Fibroblast of upper back skin (primary cell): Measurements from ENCODE around the gene PLEKHG5.
"Not testable (repeated sequence)": the region's sequence is repeated elsewhere in the genome, so short reads cannot be mapped to it uniquely, and the experiment has no call there.

Experiments used
- DNase-seq: peaks from one replicate; pipeline ENCODE4 v3.0.0-alpha.2; 2013

The PLEKHG5 gene

DNA sequence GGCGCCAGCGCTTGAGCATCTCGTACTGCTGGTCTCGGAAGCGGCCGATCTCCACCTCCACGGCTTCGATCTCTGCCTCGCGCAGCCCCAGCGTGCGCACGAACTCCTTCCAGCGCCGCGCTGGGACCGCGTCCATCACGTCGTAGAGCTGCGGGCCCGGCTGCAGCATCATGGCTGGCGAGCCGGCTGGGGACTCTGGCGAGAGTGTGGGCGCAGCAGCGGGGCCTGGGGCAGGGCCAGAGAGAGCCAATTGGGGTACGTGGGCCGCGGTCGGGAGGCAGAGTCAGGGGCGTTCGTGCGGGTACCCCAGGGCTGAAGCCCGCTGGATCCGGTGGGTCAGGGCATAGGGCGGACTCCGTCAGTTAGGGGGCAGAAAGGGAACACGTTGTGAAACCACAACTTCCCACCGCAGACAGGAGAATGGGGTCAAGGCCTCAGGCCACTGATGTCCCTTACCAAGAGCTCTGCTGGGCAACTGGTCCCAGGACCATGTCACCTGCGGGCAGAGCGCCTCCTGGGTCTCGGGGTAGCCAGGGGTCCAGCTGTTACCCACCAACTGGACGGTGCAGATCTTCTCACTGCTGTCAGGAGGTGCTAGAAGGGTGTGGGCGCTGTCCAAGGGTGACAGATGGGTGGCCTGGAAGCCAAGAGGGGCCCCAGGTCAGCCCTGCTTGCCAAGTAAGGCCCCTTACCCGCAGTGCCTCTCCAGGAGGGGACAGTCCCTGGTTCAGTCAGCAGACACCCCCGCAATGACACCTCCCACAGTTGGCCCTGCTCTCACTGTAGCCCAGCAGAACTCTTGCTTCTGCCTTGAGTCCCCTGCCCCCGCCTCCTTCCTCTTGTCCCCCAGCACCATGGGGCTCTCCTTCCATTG is 29.7 kb downstream of the PLEKHG5 start:
- DNase-seq, result no peak

DNA sequence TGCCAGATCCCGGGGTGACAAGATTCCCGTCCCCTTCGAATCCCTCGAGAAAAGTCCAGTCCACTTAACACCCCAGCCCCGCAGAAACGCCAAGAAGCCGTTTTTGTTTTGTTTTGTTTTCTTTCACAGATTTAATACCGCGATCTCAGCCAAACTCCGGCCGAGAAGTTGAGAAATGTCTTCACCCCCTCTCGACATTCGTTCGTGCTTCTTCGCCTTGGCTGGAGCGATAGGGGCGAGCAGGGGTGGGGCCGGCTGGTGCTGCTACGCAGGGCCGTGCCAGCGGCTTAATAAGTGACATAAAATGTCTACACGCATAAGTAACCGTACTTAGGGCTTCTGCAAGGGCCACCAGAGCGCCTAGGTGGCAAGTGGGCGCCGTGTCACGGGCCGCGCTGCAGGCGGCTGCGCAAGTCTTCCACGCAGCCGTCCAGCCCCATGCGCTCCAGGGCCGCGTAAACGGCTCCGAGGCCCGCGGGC is 30.4 kb downstream of the PLEKHG5 start:
- DNase-seq, result no peak

DNA sequence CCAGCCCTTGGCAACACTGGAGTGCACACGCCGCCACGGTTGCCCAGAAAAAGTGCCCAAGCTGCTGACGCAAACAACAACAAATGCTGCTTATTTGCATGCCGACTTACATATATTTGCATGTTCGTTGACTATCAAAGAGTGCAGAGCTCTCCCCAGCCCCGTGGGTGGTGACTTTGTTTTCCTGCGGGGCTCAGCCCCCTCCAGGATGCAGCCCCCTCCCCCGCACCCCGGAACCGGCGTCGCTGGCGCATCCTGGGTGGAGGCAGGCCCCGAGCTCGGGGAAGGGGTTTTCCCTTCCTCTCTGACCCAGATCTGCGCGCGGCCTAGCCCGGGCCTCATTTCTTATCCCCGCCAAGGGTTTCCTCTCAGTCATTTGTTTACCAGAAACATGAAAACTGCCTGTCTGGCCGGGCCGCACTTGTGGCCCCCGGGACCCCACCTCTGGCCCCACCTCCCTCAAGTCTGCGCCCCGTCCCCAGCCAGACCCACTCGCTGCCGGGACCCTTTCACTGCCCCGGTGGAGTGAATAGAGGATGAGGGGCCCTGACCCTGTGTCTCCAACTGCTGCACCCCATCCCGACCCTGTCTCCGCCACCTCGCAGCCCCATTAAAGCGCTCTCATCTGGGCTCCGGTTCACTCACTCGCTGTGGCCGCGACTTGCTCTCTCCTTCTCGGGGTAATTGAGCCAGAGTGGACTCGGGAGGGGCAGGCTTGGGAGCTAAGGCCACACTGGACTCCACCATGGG is 31.0 kb downstream of the PLEKHG5 start:
- no peak for DNase-seq

DNA sequence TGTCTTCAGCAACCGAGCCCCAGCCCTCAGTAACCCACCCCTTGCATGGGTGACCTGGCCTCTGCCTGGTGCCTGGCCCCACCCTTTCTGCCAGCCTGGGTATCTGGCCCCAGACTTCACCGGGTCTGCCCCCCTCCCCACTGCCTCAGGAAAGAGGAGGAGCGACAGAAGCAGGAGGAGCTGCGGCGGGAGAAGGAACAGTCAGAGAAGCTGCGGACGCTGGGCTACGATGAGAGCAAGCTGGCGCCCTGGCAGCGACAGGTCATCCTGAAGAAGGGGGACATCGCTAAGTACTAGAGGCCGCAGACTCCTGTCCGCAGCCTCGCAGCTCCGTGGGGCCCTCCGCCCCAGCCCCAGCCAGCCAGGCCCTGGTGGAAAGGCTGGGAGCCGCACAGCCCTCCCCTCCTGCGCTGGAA is 31.6 kb downstream of the PLEKHG5 start:
- DNase-seq, result no peak

GRCh38 chr1:6456800-6457466 is 34.5 kb downstream of the PLEKHG5 start:
- DNase-seq, result no peak

DNA sequence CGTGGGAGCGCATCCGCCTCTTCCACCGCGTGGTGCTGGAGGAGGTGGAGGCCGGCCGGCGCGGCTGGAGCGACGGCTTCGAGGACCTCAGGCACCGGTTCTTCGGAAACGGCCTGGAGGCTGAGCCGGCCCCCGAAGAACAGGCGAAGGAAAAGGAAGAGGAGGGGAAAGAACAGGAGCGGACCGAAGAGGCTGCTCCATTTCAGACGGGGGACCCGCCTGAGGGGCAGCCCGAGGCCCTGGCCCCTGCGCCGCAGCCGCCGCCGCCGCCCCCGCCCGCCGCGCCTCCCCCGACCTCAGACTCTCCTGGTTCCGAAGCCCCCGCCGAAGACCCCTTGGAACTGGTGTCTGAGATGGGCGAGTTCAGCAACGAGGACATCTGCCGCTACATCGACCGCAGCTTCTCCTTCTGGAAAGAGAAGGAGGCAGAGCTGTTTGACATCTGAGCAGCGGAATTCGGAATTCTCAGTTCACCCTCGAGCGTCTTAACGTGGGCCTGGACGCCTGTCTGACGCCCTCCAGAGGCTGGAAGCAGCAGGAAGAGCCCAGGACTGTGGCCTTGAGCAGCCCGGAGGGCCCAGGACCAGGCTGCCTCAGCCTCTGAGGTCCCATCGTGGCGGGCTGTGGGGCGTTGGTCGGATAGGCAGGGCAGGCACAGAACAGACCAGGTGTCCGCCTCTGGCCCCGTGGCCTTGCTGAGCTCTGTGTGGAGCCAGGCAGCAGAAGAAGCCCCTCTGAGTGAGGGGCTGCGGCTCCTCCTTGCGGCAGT is 35.5 kb downstream of the PLEKHG5 start:
- DNase-seq, result not testable (repeated sequence)

DNA sequence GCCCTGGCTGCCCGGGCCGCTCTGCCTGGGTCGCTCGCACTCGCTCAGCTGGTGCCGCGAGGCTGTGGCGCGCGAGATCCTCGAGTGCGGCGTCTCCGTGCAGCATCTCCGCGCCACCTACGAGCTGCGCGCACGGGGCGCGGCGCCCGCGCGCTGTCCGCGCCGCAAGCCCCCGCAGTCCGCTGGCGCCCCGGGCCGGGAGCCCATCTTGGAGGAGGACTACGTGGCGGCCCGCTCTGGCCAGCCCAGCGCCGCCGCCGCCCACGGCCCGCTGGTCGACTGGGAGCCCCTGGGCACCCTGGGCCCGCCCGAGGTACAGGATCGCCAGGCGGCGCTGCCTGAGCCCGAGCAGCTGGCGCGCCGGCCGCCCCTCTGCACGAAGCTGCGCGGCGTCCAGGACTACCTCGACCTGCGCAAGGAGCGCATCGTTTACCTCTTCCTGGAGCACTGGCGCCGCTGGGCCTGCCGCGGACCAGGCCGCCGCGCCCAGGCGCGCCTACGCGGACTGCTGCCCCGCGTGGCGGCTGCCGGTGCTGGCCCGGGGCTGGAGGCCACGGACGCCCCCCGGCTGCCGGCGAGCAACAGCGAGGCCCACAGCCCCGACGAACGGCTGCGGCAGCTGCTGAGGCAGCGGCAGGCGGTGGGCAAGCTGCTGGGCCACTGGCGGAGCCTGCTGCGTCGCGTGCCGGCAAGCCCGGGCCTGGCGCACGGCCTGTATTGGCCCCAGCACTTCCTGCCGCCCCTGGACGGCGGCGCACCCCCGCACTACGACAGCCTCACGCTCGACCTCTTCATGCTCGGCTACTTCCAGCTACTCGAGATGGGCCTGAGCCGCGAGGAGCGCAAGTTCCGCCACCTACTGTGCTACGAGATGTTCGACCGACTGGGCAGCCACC is 36.4 kb downstream of the PLEKHG5 start:
- DNase-seq, result no peak

GRCh38 chr1:6453895-6454855 is 37.3 kb downstream of the PLEKHG5 start:
- not testable (repeated sequence) for DNase-seq

DNA sequence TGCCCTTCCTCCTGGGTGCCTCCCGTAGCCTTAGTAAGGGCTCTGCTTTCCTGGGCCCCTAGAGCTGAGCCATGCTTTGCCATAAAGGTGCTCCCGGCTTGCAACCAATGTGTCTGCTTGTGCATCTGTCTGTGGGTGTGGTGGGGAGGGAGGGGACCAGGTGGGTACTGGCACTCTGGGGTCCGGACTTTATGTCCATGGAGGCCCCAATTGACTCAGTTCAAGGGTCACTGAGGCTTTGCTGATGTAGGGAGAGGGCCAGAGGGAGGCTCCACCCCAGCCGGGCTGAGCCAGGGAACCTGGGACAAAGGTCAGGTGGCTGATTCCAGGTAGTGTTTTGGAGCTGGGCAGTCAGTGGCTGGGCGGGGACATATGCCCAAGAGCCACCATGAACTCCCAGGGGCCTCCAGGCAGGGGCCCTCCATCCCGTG is 40.5 kb downstream of the PLEKHG5 start:
- no peak for DNase-seq

- DNase-seq, result not testable (repeated sequence)
These were observed 41.0 kb downstream of the PLEKHG5 start for GRCh38 chr1:6450486-6450885.

- no peak for DNase-seq
These were observed 41.4 kb downstream of the PLEKHG5 start for GRCh38 chr1:6450005-6450450.

GRCh38 chr1:6448749-6449631 is 42.5 kb downstream of the PLEKHG5 start:
- no peak for DNase-seq

DNA sequence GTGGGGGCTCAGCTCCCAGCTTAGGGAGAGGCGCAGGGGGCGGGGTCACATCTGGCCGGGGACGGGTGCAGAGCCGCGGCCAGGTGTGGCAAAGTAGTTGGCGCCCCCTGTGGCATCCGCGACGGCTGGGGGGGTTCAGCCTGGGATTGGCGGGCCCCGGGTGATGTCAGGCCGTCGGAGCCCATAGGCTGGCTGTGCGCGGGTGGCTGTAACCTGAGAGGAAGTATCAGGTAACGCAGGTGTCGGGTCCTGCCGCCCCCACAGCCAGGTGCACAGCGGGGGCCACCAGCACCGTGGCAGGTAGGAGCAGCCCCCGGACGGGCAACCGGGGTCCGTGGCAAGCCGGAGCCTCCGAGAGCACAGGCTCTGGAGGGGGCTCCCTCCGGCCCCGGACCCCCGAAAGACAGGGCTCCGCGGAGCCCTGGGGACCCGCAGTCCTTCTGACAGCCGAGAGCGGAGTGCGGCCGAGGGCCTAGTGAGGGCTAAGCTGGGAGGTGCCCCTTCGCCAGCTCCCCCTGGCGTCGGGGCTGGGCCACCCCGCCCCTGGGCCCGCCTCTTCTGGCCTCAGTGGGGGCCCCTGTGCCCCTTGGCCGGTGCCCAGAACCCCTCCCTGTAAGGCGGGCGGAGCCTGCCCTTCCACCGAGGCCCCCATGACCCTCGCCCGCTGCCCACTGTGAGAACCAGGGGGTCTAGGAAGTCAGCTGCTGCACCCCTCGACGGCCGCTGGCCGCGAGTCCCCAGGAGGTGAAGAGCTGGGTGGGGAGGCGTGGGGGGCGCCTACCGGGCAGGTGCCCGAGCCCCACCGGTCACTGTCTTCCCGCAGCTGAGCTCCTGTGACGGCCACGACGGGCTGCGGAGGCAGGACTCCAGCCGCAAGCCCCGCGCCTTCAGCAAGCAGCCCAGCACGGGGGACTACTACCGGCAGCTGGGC is 43.4 kb downstream of the PLEKHG5 start:
- DNase-seq, result no peak

DNA sequence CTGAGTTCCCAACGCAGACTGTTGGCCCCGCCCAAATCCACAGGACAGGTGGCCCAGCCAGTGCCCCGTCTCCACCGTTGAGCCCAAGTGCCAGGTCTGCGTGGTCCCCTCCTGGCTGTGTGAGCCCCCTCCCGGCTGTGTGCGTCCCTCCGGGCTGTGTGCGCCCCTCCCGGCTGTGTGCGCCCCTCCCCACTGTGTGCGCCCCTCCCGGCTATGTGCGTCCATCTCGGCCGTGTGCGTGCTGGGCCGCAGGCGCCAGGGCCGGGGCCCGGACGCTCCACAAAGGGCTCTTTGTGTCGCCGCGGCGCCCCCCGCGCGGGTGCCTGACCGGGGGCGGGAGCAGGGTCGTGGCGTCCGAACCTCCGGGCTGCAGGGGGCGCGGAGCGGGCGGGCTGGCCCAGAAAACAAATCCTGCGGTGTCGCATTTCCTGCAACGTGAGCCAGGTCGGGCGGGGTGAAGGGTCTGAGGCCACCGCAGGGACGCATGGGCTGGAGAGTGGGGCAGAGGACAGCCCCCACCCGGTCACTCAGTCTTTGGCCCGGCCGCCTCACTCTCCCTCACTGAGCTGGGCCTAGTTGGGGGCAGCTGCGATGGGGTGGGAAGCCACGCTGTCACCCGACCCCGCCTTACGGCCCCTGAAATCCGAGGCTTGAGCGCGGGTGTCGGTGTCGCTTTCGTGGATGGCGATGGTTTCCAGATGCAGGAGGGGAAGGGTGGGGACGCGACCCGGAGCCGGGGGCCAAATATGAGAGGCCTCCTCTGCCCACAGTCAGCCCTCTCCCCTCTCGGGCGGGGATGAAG is 44.2 kb downstream of the PLEKHG5 start:
- DNase-seq, result no peak

- DNase-seq, result no peak
These were observed 44.8 kb downstream of the PLEKHG5 start for GRCh38 chr1:6446665-6447015.

GRCh38 chr1:6445929-6446328 is 45.5 kb downstream of the PLEKHG5 start:
- DNase-seq, result not testable (repeated sequence)
